Erythroblast (primary cell): ENCODE data around the gene CPLX1.

Experiments used
- GATA1 ChIP-seq: IDR thresholded peaks from 2 replicates; pipeline ENCODE4 v1.6.1; 2011; ENCODE audit warnings: low read depth, mild to moderate bottlenecking, control low read depth, low read length, moderate library complexity
- POLR2A ChIP-seq: IDR thresholded peaks from 2 replicates; pipeline ENCODE4 v1.6.1; 2011; ENCODE audit warnings: mild to moderate bottlenecking, low read length

DNA sequence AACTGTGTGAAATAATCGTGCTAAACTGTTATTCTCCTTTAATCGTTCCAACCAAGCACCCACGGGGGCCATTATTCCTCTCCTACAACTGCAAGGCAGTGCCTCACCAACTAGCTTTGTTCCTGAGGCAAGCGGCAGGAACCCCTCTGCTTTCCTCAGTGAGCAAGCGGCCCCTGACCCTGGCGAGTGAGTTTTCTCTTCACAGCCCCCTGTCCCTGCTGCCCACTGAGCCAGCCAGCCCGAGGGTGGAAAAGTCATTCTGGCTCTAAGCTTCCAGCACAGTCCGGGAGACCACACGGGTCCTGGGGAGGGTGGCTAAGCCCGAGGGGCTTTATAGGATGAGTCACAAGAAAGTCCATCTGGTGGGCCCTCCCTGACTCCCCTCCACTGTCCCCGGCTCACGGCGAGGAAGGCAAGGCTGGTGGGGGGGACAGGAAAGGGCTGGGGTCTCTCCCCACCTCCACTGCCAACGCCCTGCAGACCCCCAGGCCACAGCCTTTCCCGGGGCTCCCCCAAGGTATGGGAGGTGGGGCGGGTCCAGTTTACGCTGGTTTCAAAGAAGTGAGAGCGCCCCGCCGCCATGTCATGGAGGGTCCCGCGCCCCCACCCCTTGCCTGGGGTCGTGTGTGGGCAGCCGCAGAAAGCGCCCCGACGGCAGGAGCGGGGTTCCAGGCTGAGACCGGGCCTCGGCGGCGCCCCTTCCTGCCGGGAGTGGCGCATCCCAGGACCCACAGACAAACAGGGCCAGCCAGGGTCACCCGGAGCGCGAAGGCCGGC is 45.0 kb downstream of the CPLX1 start:
- TF ChIP-seq POLR2A (no peak), GATA1 (no peak)
